Mucosa of rectum (tissue), 2 donors: ENCODE measurements around the gene SIGLEC8.

Experiments
- H3K27ac ChIP-seq, 2 donors: one replicate each; pipeline ENCODE4 v1.7.0; 2013; ENCODE audit warnings: inconsistent platforms in 2 of 2, low read depth in 2 of 2, low read length in 2 of 2
- H3K27me3 ChIP-seq, 2 donors: one replicate each; pipeline ENCODE4 v1.7.0; 2013; ENCODE audit warnings: low read length in 2 of 2; ENCODE audit not compliant: control insufficient read depth in 2 of 2, insufficient read depth in 2 of 2
- H3K36me3 ChIP-seq, 2 donors: one replicate each; pipeline ENCODE4 v1.7.0; 2013; ENCODE audit warnings: low read length in 2 of 2; ENCODE audit not compliant: control insufficient read depth in 2 of 2, insufficient read depth in 2 of 2
- H3K4me1 ChIP-seq, 2 donors: one replicate each; pipeline ENCODE4 v1.7.0; 2013; ENCODE audit warnings: low read length in 2 of 2, mild to moderate bottlenecking in 1 of 2; ENCODE audit not compliant: control insufficient read depth in 2 of 2, insufficient read depth in 2 of 2
- H3K4me3 ChIP-seq, 2 donors: one replicate each; pipeline ENCODE4 v1.7.0; 2013; ENCODE audit warnings: low read length in 2 of 2
- H3K9ac ChIP-seq, 2 donors: one replicate each; pipeline ENCODE4 v1.7.0; 2013; ENCODE audit warnings: low read length in 2 of 2, low read depth in 1 of 2, mild to moderate bottlenecking in 1 of 2
- H3K9me3 ChIP-seq, 2 donors: one replicate each; pipeline ENCODE4 v1.7.0; 2013; ENCODE audit warnings: low read length in 2 of 2; ENCODE audit not compliant: control insufficient read depth in 2 of 2
- donor health status: healthy.
- donor health status: Normal muscosa, but diverticular disease.

SIGLEC8 gene

DNA sequence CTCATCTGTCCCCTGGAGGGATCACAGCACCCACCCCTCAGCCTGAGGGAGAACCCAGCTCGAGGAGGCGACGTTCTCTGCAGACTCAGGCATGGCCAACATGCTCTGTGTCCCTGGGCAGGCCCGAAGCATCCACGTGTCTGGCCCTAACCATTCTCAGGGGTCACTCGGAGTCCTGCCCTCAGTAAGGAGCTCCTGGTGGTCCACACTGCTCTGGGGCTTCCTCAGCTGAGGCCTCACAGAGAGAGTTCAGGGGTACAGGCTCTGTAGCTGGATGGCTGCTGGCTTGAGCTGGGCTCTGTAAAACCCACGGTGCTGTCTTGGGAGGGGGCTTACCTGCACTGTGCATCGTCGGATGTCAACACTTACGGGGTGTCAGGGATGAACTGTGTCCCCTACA is 4.4 kb upstream of the SIGLEC8 start:
- H3K9me3 ChIP-seq = no peaks in the 10 kb centered on the region
- no peak overlapping the region for H3K4me3 ChIP-seq
- H3K36me3 ChIP-seq = no peaks in the 10 kb centered on the region
- H3K27ac ChIP-seq = no peak overlapping the region
- no peak overlapping the region for H3K9ac ChIP-seq
- H3K27me3 ChIP-seq = peaks cover 0 to 4% of the 10 kb centered on the region in 2 donors
- peaks cover 0 to 3% of the 10 kb centered on the region in 2 donors for H3K4me1 ChIP-seq

- Histone ChIP-seq H3K36me3 (no peaks in the 10 kb centered on the region), H3K4me3 (no peak overlapping the region), H3K9me3 (no peaks in the 10 kb centered on the region), H3K27me3 (peaks cover 0 to 6% of the 10 kb centered on the region in 2 donors), H3K4me1 (peaks cover 0 to 3% of the 10 kb centered on the region in 2 donors), H3K27ac (peak overlapping the region in 1 of 2 donors; percentile 67), H3K9ac (no peak overlapping the region)
Measured at GRCh38 chr19:51462276-51462675, 4.0 kb upstream of the SIGLEC8 start.

GRCh38 chr19:51461723-51462161 is 3.5 kb upstream of the SIGLEC8 start:
- Histone ChIP-seq H3K9ac (no peak overlapping the region), H3K36me3 (no peaks in the 10 kb centered on the region), H3K9me3 (no peaks in the 10 kb centered on the region), H3K4me3 (no peak overlapping the region), H3K4me1 (peaks cover 0 to 3% of the 10 kb centered on the region in 2 donors), H3K27ac (peak overlapping the region in 1 of 2 donors; percentile 67), H3K27me3 (peaks cover 0 to 7% of the 10 kb centered on the region in 2 donors)

DNA sequence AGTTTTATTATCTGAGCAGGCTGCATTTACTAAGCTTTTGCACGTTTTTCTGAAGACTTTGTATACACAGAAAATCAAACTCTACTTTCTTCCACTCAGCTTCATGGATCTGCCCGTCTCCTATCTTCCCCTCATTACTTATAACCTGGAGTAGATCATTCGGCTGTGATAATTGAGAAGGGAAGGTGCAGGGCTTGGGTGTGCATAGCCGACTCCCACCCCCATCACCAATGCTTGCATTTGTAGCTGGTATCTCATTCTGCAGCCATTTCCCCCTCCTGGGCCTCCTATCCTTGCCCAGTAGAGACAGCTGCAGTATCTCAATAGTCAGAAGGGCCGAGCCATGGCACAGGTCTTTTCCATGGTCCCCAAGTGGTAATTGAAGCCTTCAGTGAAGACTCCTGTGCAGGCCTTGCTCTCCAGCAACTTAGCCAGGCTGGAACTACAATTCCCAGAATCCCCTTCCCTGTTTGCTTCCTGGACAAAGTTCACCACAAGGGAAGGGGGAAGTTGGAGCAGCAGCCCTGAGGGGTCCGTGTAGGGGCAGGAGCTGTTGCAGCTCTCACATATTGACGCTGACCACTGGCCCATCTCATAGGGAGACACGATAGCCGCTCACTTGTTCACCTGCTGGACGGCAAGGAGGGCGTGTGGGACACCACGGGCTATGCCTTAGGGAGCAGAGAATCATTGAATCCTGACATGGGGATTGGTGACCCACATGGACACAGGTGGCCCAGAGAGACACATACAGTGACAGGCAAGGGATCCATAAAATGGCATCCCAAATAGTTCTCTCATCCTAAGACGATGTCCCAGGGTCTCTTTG is 2.1 kb upstream of the SIGLEC8 start:
- H3K4me3 ChIP-seq = peak overlapping the region in 1 of 2 donors; percentile 48
- H3K9me3 ChIP-seq = no peaks in the 10 kb centered on the region
- no peak overlapping the region for H3K9ac ChIP-seq
- no peaks in the 10 kb centered on the region for H3K36me3 ChIP-seq
- peaks cover 2 to 7% of the 10 kb centered on the region in 2 donors for H3K27me3 ChIP-seq
- peaks cover 0 to 3% of the 10 kb centered on the region in 2 donors for H3K4me1 ChIP-seq
- H3K27ac ChIP-seq = peak overlapping the region in 1 of 2 donors; percentile 67

- Histone ChIP-seq H3K4me1 (peaks cover 0 to 3% of the 10 kb centered on the region in 2 donors), H3K27ac (no peak overlapping the region), H3K36me3 (no peaks in the 10 kb centered on the region), H3K4me3 (no peak overlapping the region), H3K27me3 (peaks cover 2 to 7% of the 10 kb centered on the region in 2 donors), H3K9me3 (no peaks in the 10 kb centered on the region), H3K9ac (no peak overlapping the region)
Measured at GRCh38 chr19:51458899-51459505, 748 bp upstream of the SIGLEC8 start.

DNA sequence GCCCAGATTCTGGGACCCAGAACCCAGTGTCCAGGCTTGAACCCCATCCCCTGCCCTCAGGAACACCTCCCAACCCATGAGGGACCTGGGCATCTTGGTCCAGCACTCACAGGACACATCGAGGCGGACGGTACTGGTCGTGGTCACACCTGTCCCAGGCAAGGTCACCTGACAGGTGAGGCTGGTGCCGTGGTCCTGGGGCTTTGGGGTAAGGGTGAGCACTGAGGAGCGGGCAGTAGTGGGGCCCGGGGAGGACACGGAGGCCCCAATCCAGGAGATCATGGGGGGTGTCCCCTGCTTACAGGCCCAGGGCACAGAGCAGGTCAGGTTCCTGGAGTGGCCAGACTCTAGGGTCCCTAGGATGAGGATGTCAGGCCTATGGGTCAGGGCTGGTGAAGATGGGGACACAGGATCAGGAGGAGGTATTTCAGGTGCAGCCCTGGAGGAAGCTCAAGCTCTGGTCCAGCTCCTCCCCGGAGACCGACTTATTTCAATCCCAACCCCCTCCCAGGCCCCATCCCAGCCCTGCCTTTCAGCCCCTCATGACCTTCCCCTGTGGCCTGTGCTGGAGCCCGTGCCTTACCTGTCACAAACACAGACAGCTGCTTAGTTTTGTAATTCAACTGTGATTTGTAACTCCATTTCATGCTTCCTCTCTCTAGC is 772 bp downstream of the SIGLEC8 start:
- no peak overlapping the region for H3K9ac ChIP-seq
- peak overlapping the region; percentile 26 to 56 for H3K27ac ChIP-seq
- H3K9me3 ChIP-seq = no peaks in the 10 kb centered on the region
- H3K36me3 ChIP-seq = no peaks in the 10 kb centered on the region
- H3K4me1 ChIP-seq = peaks cover 0 to 1% of the 10 kb centered on the region in 2 donors
- H3K4me3 ChIP-seq = peak overlapping the region in 1 of 2 donors; percentile 46
- peaks cover 2 to 4% of the 10 kb centered on the region in 2 donors for H3K27me3 ChIP-seq

GRCh38 chr19:51456541-51457290 is 1.5 kb downstream of the SIGLEC8 start:
- Histone ChIP-seq H3K9me3 (no peaks in the 10 kb centered on the region), H3K27me3 (peaks cover 2 to 3% of the 10 kb centered on the region in 2 donors), H3K4me3 (no peak overlapping the region), H3K9ac (no peak overlapping the region), H3K27ac (peak overlapping the region; percentile 47 to 56), H3K36me3 (no peaks in the 10 kb centered on the region), H3K4me1 (no peaks in the 10 kb centered on the region)

- Histone ChIP-seq H3K27ac (no peak overlapping the region), H3K27me3 (no peaks in the 10 kb centered on the region), H3K4me1 (no peaks in the 10 kb centered on the region), H3K36me3 (no peaks in the 10 kb centered on the region), H3K9ac (no peak overlapping the region), H3K9me3 (no peaks in the 10 kb centered on the region), H3K4me3 (no peak overlapping the region)
Measured at GRCh38 chr19:51450730-51451307, 7.4 kb downstream of the SIGLEC8 start.

- Histone ChIP-seq H3K9ac (no peak overlapping the region), H3K36me3 (no peaks in the 10 kb centered on the region), H3K27ac (no peak overlapping the region), H3K4me3 (no peak overlapping the region), H3K27me3 (no peaks in the 10 kb centered on the region), H3K9me3 (no peaks in the 10 kb centered on the region), H3K4me1 (no peaks in the 10 kb centered on the region)
Measured at GRCh38 chr19:51448411-51449016, 9.7 kb downstream of the SIGLEC8 start.
